ENCODE results near the gene TRPM1.

TRPM1 gene

GRCh38 chr15:30963681-30964080 is 137.8 kb downstream of the TRPM1 start:
- no peak for DNase-seq

- DNase-seq = no peak
Observed at GRCh38 chr15:30962659-30963058, 138.9 kb downstream of the TRPM1 start.

GRCh38 chr15:30962079-30962478 is 139.4 kb downstream of the TRPM1 start:
- DNase-seq = no peak

GRCh38 chr15:30958219-30958618 is 143.3 kb downstream of the TRPM1 start:
- DNase-seq = no peak

GRCh38 chr15:30956216-30957124 is 145.1 kb downstream of the TRPM1 start:
- DNase-seq = no peak

- no peak for DNase-seq
Observed at GRCh38 chr15:30954674-30955073, 146.9 kb downstream of the TRPM1 start.

GRCh38 chr15:30953731-30954378 is 147.7 kb downstream of the TRPM1 start:
- no peak for DNase-seq

- DNase-seq = no peak
Observed at GRCh38 chr15:30953183-30953582, 148.3 kb downstream of the TRPM1 start.

Data from NCI-H1417 (cell line).